HG02759 (cell line): ENCODE data around the gene ADPRS.

Experiments used
- ATAC-seq: cut with Tn5 transposase; IDR thresholded peaks from one replicate; pipeline ENCODE4 v1.9.1; 2021; ENCODE audit warnings: mild to moderate bottlenecking, moderate library complexity; ENCODE audit not compliant: unreplicated experiment

The ADPRS gene, protein sequence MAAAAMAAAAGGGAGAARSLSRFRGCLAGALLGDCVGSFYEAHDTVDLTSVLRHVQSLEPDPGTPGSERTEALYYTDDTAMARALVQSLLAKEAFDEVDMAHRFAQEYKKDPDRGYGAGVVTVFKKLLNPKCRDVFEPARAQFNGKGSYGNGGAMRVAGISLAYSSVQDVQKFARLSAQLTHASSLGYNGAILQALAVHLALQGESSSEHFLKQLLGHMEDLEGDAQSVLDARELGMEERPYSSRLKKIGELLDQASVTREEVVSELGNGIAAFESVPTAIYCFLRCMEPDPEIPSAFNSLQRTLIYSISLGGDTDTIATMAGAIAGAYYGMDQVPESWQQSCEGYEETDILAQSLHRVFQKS

DNA sequence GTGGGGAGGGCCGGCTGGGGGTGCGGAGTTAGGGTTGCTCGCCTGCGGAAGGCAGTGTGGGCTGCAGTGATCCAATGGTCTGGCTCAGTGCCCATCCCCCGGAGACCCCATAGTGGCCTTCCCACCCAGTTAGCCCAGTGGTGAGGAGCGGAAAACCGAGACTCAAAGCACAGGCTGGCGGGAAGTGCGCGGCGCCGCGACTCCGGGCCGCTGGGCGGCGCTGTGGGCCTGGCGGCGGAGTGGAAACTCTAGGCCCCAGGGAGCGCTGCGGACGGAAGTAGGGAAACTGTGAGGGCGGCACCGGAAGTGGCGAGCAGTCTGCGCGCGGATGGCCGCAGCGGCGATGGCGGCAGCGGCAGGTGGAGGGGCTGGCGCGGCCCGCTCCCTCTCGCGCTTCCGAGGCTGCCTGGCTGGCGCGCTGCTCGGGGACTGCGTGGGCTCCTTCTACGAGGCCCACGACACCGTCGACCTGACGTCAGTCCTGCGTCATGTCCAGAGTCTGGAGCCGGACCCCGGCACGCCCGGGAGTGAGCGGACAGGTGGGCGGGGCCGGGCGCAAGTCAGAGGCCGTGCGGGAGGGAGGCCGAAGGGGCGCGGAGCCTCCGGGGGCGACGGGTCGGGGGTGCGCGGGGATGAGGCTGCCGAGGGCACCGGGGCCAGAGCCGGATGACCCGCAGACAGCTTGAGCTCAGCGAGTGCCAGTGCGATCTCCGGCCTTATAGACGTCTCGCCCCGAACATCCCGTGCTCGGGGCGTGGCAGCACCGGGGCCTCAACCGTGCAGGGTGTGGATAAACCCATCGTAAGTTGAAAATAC, at the start of gene ADPRS:
Gene ADPRS (plus strand): TSS at position 316 of the 816 bp plus-strand sequence. CDS start 13 bp downstream, at position 329.
- peak; percentile 85 for ATAC-seq

DNA sequence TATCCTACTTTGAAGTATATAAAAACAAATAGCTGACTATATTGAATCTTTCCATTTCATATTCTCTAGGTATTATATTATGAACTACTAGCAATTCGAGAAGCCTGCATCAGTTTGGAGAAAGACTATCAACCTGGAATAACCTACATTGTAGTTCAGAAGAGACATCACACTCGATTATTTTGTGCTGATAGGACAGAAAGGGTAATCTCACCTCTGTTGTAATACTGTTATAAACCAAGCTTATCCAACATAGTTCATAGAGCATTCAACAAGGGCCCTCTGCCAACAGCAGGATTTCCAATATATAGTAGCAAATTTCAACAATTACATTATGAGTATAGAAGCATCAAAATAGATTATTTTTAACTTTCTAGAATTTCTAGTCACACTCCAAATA, 48.5 kb upstream of the ADPRS start:
- no peak for ATAC-seq

DNA sequence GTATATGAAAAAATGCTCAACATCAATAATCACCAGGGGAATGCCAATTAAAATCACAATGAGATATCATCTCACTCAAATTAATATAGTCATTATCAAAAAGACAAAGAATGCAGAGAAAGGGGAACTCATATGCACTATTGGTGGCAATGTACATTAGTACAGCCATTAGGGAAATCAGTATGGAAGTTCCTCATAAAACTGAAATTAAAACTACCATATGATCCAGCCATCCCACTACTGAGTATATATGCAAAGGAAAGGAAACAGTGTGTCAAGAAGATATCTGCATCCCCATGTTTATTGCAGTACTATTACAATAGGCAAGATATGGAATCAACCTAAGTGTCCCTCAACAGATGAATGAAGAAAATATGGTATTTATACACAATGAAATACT, 36.9 kb upstream of the ADPRS start:
- ATAC-seq, result no peak

DNA sequence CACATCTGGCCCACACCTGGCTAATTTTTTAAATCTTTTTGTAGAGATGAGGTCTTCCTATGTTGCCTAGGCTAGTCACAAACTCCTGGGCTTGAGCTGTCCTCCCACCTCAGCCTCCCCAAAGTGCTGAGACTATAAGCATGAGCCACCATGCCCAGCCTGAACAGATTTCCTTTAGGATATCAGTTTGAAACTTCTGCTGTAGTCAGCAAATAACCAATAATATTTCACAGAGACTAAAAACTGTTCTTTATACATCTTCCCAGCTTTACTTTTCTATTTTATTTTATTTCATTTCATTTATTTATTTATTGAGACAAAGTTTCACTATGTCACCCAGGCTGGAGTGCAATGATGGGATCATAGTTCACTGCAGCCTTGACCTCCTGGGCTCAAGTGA, 34.7 kb upstream of the ADPRS start:
- ATAC-seq, result no peak

DNA sequence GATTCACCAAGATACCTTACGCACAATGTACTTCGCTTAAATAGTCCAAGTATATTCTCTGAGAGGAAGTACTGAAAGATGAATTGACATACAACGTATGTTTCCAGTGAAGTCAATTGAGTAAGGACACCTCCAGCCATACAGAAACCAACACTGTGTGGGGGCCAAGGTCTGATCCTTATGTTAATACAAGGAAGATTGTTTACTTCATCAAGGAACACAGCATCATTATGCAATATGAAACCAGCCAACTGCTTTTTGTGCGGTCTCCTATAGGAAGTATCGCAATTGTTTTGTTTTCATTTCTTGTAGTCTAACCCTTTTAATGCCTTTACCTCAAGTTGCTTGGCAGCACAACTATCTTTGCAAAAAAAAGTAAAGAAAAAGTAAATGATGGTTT, 33.0 kb upstream of the ADPRS start:
- no peak for ATAC-seq

DNA sequence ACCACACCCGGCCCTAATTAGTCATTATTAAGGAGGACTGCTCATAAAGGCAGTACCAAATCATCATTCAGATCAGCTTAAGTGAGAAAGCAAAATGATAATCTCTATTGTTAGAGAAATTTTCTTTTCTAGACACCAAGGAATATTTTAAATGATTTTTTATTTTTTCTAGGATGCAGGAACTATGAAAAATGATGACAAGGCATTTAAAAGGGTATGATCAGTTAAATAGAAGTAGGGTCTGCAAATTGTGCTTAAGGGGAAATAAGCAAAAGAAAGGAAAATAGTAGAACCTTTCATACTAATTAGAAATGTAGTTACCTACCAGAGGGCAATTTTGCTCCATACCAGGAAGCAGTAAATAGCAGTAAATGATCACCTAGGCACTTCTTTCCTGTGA, 26.4 kb upstream of the ADPRS start:
- no peak for ATAC-seq

DNA sequence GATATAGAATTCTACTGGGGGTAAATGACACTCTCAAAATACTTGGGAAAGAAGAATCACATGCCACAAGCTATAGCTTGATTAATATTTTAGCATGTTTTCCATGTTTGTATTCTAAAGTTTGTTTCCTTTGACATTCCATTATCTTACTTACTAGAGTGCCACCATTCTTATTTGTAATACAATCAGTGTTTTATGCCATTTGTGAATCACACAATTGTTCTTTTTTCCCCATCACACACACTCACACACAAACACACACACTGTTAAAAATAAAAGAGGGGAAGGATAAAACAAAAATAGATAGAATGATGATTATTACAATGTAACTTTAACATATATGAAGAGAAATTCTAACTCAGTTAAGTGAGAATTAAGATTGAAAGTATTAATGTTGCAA, 20.8 kb upstream of the ADPRS start:
- ATAC-seq, result no peak

DNA sequence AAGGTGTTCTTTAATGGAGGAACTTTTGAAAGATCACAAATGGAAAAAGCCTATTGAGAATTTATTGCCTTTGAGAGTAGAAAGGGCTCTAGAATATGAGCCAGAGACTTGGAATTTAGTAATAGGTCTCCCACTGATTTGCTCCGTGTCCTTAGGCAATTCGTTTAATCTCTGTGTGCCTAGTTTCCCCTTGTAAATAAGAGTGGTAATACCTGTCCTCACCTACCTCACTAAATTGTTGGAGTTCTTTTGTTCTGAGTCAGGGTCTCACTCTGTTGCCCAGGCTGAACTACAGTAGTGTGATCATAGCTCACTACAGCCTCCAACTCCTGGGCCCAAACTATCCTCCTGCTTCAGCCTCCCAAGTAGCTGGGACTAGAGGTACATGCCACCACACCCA, 19.8 kb upstream of the ADPRS start:
- no peak for ATAC-seq

DNA sequence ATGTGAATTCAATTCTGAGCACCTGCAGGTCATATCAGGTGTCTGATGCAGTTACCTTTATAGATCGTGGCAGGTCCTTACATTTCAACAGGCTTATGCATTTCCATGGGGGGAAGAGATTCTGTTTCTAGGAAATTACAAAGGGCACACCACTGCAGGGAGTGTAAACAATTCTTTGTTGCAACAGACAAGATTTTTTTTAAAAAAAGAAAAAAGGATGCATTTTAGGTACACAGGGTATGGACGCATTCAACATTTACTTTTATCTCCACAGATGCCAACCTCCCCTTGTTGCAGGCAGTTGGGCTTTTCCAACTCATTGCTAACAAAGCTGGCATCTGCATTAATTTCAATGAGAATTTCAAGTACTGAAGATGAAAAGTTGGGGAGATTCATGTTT, 18.3 kb upstream of the ADPRS start:
- ATAC-seq, result no peak

DNA sequence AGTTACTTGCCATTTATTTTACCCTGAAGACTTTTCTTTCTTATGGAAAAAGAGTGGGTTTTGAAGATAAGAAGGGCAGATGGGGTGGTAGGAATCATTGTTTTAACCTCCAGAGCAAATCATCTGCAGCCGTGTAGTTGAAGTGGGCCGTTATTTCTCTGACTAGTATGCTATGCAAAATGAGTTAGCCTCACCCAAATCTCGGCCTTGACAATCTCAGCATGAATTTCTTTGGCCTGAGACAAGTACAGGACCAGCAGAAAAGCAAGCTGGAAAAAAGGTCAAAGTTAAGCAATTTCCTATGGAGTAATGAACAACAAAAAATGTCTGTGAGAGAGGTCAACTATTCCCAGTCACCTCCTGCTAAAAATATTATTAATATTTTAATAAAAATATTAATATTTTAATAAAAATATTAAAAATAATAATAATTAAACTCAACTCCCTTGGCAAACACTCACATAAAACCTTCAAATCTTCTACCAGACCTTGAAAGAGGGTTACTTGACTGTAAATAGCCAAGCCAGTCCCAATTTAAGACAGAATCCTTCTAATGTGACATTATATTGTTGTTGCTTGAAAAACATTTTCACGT, 11.6 kb upstream of the ADPRS start:
- ATAC-seq, result no peak

DNA sequence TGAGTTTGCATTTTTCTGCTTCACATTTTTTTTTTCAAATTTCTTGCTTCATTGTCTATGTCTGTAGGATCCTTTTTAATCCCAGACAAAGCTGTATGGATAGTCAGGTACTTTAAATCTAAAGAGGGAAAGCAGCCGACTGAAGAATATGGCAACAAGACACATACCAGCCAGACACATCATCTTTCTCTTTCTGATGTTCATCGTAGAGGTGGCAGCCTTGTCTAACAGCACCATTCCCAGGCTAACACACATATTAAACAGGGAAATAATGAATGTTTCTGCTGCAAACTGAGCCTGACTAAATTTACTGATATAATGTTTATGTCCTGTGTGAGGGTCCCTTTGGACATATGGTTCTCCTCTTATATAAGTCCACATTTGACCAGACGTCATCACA, 8.5 kb upstream of the ADPRS start:
- ATAC-seq, result no peak

DNA sequence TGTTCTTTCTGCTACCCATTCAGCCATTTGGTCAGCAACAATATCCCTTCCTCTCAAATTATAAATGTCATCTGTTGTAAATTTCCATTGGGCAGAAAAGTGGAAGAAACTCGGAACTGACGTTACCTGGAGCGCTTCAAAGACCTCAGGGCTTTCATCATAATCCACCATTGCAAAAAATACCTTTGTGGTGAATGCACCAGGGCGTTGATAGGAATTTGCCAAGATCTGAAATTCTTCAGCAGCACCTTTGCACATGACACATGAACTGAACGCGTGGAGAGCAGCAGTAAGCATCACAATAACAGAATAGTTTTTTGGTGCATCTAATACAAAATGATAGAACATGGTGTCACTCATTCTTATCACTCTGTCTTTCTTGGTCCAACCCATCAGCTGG, 7.9 kb upstream of the ADPRS start:
- ATAC-seq, result no peak

DNA sequence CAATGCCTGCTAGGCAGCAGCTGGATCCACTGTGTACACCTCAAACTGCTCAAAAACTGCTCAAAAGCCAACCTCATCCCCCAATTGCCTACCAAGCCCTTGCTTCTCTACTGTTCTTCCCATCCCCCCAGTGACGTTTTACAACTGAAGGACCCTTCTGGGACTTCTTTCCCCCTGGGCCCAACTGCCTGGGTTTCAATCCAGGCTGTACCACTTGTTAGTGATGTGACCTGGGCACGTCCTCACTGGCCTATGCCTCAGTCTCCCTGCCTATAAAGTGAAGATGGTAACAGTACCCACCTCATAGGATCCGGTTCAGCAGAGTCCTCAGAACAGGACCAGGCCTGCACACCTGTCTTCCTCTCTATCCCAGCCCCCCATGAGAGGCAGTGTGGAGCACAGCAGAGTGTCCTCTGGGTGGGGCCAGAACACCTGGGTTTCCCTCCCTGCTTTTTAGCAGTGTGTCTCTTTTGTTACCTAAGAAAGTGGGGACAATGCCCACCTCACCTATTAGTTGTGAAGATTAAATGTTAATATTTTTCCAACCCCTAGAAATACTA, 6.7 kb upstream of the ADPRS start:
- no peak for ATAC-seq

DNA sequence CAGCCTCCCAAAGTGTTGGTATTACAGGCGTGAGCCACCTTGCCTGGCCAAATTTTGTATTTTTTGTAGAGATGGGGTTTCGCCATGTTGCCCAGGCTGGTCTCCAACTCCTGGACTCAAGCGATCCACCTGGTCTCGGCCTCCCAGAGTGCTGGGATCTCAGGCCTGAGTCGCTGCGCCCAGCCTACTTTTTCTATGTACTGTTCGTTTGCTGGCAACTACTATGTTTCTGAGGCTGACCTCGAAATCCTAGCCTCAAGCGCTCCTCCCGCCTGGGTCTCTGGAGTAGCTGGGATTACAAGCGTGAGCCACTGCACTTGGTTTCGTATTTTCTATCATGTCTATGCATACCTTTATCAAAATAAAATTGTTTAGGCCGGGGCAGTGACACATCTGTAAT, 5.5 kb upstream of the ADPRS start:
- no peak for ATAC-seq

DNA sequence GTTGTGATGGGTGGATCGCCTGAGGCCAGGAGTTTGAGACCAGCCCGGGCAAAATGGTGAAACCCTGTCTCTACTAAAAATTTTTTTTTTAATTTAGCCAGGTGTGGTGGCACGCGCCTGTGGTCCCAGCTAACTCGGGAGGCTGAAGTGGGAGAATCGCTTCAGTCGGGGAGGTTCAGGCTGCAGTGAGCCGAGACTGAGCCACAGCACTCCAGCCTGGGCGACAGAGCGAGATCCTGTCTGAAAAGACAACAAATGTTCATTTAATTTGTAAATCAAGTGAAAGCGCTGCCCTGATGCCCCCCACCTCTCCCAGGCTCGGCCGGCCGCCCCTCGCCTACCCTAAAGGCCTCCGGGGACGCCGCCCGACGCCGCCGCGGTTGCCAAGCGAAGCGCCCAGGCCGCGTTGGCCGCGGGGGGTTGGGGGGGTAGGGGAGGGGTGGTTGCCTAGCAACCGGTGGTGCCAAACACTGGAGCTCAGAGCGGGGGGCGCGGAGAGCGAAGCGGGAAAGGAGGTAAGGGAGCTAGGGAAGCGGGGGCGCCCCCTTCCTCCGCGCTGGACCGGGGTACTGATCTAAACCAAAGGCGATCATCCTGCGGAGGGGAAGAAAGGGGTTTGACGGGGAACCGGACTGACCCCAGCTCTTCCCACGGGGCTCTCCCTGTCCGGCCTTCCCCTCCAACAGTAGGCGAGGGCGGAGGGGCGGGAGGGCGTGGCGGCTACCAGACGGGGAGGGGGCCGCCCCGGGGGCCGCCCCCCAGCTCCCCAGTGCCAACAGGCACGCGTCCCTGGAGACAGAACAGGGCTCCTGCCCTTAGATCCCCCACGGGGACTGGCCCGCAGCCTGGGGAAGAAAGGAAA, 4.8 kb upstream of the ADPRS start, which contains the start of gene TEKT2:
Gene TEKT2 (plus strand): TSS at position 460 of the 862 bp plus-strand sequence. CDS start 828 bp downstream, outside the sequence.
- no peak for ATAC-seq

DNA sequence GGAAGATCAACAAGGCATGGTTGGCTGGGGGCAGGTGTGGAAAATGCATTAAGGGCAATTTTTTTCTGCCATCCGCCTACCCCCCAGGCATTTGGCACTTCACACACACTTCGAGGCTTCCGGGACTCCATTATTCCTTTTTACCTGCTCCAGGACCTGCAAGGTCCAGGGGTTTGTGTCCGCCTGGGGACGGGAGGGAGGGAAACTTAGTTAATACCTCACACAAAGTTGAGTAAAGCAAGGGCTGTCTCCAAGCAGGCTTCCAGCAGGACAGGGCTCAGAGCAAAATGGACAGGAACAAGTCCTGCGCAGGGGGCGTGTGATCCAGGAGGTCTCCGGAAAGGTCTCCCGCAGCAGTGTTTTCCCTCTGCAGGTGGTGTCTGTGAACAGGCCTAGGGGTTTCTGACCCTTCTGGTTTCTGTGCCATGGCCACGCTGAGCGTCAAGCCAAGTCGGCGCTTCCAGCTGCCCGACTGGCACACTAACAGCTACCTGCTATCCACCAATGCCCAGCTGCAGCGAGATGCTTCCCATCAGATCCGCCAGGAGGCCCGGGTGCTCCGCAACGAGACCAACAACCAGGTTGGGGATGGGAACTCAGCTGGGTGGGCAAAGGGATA, 4.1 kb upstream of the ADPRS start:
- ATAC-seq, result no peak

DNA sequence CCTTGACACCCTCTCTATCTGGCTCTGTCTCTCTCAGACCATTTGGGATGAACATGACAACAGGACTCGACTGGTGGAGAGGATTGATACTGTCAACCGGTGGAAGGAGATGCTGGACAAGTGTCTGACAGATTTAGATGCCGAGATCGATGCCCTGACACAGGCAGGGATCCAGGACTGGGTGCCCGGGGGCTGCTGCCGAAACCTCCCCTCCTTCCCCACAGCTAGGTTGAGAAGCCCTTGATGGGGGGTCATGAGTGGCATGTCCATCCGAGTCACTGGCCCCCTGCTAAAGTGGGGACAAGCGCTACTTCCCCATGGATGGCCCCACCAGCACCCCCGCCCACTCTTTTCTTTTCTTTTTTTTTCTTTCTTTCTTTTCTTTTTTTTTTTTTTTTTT, 3.6 kb upstream of the ADPRS start:
- no peak for ATAC-seq

DNA sequence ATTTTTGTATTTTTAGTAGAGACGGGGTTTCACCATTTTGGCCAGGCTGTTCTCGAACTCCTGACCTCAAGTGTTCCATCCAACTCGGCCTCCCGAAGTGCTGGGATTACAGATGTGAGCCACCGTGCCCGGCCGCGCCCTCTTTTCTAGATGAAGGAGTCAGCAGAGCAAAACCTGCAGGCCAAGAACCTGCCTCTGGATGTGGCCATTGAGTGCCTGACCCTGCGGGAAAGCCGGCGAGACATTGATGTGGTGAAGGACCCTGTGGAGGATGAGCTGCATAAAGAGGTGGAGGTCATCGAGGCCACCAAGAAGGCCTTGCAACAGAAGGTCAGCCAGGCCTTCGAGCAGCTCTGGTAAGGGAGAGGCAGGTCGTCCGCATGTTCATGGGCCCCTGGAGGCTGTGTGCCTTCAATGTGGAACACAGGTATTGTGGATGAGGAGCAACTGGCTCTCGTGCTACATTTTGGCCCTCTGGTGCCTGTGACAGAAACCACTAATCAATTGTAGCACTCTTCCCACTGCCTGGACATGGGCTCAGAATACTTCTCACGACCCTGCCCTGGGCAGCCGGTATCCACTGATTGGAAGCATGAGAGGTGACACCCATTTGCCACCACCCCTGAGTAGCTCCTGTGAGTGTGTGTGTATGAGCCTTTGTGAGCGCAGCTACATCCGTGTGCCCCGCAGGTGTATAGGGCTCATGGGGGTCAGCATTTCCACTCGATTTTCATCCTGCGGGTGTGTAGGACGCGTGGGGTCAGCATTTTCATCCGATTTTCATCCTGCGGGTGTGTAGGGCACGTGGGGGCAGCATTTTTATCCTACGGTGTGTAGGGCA, 2.8 kb upstream of the ADPRS start:
- no peak for ATAC-seq

DNA sequence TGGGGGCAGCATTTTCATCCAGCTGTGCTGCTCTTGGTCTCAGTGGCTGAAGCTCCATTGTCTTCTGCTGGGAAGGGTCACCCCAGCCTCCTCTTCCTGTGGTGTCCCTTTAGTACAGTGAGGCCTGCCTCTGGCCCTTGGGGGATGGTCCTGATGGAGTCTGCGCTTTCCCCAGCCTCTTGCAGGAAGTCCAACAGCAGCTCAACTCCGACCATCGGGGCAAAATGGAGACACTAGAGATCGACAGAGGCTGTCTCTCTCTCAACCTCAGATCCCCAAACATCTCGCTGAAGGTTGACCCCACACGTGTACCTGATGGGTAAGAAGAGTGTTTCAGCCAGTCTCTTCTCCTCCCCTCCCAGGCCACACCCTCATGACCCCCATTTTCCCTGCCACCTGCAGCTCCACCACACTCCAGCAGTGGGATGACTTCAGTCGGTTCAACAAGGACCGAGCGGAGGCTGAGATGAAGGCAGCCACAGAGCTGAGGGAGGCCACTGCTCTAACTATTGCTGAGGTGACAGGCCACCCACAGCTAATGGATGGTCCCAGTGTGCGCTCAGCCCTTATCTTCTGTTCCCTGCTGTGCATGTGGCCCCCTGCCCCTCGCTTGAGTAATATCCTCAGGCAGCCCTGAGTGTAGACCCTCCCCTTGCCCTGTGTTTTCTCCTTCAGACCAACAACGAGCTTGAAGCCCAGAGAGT, 2.0 kb upstream of the ADPRS start:
- ATAC-seq, result no peak
